SH-SY5Y (cell line): ENCODE results near the gene EPHB4.

Experiments used
- GATA2 ChIP-seq: IDR thresholded peaks from 2 replicates; pipeline ENCODE4 v1.6.1; 2011; ENCODE audit warnings: mild to moderate bottlenecking, low read depth, low read length
- GATA3 ChIP-seq: IDR thresholded peaks from 2 replicates; pipeline ENCODE4 v1.6.1; 2011; ENCODE audit warnings: low read depth, mild to moderate bottlenecking, low read length, moderate library complexity

- TF ChIP-seq GATA3 = no peak
- TF ChIP-seq GATA2 = no peak
These were observed 25.3 kb downstream of the EPHB4 start for GRCh38 chr7:100801833-100802568.
